IPS-NIHi11 (cell line): Measurements from ENCODE around the gene GALNT7.
"Not testable (repeated sequence)": the region's sequence is repeated elsewhere in the genome, so short reads cannot be mapped to it uniquely, and the experiment has no call there.

Experiments
- DNase-seq: peaks from one replicate; pipeline ENCODE4 v3.0.0; 2012; ENCODE audit warnings: mixed read lengths, low spot score

GALNT7 gene, protein sequence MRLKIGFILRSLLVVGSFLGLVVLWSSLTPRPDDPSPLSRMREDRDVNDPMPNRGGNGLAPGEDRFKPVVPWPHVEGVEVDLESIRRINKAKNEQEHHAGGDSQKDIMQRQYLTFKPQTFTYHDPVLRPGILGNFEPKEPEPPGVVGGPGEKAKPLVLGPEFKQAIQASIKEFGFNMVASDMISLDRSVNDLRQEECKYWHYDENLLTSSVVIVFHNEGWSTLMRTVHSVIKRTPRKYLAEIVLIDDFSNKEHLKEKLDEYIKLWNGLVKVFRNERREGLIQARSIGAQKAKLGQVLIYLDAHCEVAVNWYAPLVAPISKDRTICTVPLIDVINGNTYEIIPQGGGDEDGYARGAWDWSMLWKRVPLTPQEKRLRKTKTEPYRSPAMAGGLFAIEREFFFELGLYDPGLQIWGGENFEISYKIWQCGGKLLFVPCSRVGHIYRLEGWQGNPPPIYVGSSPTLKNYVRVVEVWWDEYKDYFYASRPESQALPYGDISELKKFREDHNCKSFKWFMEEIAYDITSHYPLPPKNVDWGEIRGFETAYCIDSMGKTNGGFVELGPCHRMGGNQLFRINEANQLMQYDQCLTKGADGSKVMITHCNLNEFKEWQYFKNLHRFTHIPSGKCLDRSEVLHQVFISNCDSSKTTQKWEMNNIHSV

DNA sequence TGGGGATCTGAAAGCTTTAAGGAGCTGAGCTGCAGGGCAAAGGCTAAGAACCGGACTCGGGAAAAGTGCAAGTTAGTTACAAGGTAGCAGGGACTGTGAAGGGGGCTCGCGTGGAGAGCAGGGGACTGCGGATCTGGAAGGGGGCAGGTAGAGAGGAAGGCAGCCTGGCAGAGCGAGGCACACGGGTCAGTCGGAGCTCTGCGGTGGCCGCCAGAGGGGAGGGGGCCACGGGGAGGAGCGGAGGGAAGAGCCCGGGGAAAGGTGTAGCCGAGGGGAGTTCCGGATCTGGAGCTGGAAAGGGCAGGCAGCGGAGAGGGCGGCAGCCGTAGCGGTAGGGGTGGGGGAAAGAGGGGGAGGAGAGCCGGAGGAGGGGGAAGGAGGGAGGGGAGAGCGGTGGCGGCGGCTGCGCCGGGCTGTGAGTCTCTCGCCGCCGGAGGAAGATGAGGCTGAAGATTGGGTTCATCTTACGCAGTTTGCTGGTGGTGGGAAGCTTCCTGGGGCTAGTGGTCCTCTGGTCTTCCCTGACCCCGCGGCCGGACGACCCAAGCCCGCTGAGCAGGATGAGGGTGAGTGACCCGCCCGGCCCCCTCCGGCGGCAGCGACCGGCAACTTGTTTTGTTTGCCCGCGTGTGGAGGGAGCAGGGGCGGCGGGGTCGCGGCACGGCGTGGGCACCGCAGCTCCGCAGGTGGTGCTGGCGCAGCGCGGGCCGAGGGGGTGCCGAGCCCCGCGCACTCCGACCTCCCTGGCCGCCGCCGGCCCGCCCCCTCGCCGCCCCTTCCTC is at the start of gene GALNT7:
GALNT7 (plus strand) TSS at position 416 of the 782 bp plus-strand sequence; CDS start at position 441, 25 bp downstream.
- DNase-seq, result peak; percentile 93

DNA sequence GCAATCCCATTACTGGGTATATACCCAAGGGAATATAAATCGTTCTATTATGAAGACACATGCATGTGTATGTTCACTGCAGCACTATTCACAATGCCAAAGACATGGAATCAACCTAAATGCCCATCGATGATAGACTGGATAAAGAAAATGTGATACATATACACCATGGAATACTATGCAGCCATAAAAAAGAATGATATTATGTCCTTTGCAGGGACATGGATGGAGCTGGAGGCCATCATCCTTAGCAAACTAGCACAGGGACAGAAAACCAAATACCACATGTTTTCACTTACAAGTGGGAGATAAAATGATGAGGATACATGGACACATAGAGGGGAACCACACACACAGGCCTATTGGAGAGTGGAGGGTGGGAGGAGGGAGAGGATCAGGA is 49.8 kb upstream of the GALNT7 start:
- not testable (repeated sequence) for DNase-seq

DNA sequence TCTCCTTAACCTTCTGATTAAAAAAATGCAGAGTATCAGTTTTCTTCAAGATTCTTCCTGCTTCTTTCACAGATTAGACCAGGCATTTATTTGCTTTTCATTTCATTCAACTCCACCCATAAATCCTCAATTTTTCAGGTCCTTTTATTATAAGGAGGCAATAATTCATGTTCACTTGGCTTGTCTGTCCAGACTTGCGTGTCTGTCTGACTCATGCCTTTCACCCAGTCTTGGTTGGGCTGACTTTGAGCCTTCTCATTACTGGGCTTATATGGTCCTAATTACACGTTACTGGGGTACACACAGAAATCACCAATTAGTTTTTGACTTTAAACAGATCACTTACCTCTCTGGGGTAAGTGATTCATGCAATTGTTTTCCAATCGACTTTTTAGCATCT is 48.8 kb upstream of the GALNT7 start:
- no peak for DNase-seq

DNA sequence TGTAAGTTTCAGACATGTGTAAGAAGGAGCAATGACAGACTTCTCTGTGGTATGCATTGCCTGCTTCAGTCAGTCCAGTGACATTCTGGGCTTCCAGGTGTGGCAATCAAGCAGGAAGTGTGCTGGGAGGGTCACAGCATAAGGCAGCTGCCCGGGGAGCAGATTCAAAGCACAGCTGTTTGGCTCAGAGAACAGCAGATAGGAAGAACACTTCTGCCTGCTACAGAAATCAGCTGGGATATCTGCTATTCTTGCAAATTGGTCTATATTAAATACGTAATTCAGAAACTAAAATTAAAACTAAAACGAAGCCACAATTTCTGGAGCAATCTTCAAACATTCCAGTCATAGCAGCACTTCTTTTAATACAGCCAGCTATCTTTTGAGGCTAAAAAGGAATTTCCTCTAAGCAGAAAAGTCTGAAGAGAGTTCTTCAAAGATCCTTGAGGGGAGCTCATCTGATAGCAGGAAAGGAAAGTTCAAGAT is 47.5 kb upstream of the GALNT7 start:
- DNase-seq, result peak; percentile 51

DNA sequence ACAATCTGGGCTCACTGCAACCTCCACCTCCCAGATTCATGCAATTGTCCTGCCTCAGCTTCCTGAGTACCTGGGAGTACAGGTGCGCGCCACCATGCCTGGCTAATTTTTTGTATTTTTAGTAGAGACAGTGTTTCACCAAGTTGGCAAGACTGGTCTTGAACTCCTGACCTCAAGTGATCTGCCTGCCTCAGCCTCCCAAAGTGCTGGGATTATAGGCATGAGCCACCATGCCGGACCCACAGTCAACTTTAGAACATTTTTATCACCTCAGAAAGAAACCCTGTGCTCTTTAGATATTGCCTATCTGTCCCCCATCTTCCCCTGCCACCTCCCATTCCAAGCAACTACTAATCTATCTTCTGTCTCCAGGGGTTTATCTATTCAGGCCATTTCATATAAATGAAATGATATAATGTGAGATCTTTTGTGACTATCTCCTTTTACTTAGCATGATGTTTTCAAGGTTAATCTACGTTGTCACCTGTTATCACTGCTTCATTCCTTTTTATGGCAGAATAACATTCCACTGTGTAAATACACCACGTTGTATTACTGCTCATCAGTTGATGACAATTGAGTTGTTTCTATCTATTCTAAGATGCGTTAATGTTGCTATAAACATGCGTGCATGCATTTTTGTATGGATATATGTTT is 44.3 kb upstream of the GALNT7 start:
- no peak for DNase-seq

DNA sequence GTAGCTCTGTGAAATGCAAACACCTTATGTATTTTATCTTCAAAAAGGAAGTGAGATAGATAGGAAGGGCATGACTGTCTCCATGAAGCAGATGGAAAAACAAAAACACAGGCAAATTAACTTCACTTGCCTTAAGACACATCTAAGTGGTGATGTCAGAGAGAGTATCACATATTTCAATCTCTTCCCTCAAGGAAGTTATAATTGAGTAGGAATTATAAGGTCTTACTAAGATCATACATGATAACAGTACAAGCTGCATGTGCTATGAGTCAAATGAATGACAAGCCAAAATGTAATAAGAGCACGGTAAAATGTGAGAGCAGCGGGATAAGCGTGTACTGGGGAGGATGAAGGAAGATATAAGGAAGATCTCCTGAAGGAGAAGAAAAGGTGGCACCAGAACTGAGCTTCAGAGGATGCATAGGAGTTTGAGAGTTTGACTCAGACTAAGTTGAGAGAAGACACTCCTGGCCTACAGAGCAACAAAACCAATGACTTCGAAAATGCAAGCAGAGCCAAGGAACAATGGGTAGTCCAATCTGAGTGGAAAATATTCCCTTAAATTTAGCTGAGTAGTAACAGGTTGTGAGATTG is 43.3 kb upstream of the GALNT7 start:
- no peak for DNase-seq

DNA sequence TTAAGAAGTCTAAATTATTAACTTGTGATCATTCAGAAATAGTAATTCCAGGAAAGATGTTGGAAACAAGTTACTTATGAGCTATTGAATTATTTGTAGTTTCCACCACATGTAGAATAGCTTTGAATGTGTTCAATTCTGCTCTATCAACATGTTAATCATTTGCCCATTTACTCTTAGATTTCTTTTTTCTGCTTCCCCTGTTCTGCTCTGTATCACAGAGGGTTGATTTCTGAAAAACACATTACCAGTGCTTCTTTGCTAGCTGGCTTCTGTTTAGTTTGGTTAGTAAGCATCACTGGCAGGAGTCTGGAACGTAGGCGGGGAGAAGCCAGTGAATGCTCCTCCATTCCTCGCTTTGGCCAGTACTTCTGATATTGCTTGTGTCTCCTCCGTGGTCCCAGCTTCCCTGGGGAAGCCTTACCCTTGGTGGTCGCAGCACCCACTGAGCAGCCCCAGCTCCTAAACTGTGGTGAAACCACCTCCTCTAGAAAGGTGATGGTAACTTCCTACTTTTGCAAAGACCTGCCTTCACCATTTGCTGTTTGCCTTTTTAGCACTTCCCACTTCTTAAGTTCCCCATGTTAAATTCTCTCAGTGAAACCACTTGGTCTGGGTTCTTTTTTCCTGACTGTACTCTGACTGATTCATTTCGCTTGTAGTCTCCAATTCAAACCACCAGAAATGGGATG is 40.3 kb upstream of the GALNT7 start:
- DNase-seq, result no peak

DNA sequence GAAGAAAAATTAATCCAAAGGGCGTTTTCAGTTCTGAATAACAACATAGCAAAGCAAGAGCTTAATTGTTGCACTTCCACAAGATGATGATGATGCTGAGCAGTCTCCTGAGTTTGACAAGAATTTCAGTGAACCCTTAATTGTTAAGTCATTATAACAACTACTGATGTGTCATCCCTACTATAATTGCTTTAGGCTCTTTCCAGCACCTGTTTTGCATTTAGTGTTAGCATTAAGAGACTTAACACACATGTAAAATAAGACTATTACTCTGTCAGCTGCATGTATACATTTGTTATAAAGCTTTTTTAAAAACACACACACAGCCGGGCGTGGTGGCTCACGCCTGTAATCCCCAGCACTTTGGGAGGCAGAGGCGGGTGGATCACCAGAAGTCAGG is 37.9 kb upstream of the GALNT7 start:
- no peak for DNase-seq

DNA sequence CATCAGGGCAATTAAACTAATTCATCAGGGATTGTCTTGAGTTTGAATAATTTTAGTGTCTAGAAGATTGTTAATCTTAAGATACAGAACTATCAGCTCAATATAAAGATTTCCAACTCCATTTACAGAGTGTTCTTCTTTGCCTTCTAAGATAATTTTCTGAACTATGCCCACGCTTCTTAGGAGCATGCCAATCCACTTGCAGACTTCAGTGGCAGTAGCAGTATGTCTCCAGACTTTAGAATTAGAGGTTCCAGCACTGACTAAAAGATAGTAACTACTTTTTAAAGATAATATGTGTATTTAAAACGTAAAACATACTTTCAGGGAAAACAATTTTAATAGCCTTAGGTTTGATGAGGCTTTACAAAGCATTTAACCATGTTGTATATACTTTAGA is 34.2 kb upstream of the GALNT7 start:
- no peak for DNase-seq

DNA sequence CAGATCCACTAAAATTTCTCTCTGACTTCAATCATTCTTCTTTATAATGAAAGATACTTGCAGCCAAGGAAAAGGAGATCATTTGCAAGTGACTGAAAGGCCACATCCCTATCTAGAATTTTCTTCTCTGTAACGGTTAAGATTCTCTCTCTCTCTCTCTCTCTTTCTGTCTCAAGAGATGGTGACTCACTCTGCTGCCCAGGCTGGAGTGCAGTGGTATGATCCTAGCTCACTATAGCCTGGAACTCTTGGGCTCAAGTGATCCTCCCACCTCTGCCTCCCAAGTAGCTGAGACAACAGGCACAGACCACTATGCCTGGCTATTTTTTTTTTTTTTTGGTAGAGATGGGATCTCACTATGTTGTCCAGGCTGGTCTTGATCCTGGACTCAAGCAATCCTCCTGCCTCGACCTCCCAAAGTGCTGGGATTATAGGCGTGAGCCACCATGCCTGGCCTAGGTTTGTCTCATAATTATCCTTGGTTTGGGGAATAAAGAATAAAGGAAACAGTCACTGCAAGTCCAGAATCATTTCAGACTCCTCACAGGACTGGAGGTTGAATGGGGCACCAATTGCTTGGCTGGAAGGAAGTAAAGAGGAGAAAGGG is 33.3 kb upstream of the GALNT7 start:
- no peak for DNase-seq

DNA sequence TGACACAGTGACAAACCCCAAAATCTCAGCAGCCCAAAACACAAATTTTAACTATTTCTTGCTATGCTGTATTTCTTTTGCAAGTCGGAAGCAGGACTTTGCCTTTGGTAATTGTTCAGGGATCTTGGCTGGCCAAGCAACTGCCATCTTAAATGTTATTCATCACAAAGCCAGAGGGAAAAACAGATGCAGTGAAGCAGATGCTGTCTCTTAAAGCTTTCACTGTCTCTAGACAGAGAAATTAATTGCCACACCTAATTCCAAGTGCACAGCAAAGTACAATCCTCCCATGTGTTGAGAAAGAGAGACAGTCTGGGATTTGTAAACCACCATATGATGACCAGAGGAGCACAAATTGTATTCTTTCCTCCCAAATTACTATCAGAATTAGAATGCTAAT is 30.0 kb upstream of the GALNT7 start:
- DNase-seq, result no peak

DNA sequence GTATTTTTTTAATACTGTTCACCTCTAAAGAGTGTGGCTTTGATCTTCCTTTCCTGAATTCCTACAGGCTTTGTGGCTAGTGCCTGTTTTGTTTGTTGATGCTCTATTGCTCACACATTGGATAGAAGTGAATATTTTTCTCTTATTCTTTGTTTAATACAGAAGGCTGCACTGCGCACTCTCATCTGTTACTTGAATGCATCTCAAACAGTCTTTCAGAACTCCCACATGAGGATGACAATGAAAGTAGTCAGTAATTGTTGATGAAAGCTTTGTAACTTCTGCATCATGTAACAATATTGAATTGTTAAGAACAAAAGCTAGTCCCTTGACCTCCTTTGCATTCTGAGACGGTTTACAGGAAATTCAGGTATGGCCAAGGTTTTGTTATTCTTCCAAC is 29.1 kb upstream of the GALNT7 start:
- DNase-seq, result no peak

DNA sequence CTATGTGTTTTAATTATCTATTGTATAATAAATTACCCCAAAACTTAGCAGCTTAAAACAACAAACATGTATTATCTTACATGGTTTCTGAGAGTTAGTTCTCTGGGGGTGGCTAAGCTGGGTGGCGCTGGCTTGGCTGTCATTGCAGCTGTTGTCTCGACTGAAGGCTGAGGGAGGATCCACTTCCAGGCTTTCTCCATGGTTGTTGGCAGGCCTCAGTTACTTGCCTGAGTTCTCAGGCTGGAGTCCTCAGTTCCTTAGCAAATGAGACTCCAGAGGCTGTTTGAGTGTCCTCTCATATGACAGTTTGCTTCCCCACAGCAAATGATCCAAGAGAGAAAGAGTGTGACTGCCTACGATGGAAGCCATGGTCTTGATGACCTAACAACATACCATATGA is 23.5 kb upstream of the GALNT7 start:
- no peak for DNase-seq

DNA sequence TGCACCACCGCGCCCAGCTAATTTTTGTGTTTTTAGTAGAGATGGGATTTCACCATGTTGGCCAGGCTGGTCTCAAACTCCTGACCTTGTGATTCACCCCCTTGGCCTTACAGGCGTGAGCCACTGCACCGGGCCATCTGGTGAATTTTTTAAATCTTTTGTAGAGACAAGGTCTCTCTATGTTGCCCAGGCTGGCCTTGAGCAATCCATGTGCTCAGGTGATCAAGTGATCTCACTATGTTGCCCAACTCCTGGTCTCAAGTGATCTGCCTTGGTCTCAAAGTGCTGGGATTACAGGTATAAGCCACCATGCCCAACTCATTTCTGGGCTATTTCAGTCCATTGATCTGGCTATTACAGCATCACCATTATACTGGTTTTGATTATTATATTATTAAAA is 22.2 kb upstream of the GALNT7 start:
- DNase-seq, result no peak

DNA sequence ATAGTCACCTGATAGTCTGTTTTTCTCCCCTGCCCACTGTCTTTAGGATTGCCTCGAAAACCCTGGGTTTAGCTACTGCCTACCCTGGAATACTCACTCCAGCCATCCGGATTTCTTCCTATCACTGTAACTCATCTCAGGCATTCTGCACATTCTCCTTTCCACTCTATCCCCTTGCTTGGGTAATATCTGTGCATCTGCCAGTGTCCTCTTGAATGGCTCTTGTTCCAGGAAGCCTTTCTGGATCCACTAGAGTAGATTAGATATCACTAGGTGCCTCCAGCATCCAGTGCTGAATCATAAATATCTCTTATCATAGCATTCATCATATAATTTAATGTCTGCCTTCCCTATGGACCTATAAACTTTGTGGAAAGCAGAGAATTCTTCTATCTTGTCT is 17.1 kb upstream of the GALNT7 start:
- no peak for DNase-seq

DNA sequence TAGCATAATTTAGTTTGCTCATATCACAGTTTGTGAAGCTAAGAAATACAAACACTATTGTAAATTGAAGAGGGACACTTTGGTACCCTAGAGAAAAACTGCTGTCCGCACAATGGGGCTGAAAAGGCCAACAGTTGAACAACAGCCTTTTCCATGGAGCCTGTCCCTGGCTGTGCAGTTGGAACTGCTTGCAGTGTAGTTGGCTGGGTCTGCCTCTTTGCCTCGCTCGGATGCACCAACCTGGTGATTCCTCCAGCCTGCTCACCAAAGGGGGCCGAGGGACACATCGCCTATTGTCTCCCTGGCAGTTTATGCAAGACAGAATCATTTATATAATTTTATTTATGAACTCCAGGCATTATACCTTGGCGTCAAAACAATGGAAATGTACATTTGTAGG is 16.5 kb upstream of the GALNT7 start:
- DNase-seq, result peak; percentile 19

DNA sequence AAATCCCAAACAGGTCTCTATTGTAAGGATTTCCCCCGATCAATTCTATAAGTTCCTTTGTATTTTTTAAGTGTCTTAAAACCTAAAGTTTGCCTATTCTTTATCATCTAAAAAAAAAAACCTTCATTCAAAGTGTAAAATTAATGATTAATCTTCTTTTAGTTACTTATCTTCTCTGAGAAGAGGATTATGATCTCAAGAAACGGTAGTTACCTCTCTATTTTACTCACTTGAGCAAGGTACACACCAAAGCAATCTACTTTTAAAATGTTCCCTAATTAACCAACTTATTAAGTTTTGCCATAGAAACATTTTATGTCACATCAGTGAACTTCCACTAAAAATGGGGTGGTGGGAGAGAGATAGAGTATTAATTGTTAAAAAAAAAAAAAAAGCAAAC is 15.2 kb upstream of the GALNT7 start:
- DNase-seq, result no peak

DNA sequence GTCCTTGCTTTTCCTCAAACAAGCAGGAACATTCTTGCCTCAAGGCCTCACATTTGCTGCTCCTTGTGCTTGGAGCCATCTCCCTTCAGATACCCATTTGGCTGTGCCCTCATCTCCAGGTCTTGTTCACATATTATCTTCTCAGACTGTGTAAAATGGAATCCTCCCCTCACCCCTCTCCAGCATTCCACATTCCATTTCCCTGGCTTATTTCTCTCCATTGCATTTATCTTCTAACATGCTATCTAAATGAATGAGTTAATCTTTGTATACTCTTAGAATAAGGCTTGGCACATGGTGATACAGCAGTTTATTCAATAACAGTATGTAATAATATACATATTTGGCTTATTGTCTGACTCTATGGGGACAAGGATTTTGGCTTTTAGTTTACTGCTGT is 8.8 kb upstream of the GALNT7 start:
- DNase-seq, result no peak

DNA sequence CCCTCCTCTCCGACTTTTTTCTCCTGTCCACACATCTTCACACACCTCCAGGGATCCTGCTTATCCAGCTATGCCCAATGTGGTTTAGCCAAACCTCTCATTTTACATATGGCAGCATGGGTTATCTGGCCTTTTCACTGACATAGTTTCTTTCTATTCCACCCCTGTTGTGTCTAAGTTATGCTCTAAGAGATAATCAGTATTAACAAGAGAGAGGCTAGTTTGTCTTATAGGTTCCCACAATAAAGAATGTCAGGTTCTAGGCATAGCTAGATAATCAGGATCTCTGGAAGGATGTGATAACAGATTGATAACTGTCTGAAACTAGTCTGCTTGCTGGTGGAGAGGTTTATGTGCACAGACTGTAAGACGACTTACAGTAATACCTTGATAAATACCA is 7.7 kb upstream of the GALNT7 start:
- no peak for DNase-seq

DNA sequence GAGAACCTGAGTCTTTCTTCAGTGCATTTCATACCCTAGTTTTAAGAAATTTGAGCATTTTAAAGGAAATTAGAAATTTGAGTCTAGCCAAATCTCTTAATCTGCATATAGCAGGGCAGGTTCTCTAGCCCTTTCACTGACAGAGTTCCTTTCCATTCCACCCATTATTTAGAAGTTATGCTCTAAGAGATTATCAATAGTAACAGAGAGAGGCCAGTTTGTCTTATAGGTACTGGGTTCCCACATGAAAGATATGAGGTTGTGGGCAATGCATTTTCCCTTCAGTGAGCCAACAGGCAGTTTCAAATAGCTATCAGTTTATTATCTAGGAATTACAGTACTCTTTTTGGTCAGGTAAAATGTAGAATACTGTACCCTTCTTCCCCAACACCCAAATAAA is 7.3 kb upstream of the GALNT7 start:
- DNase-seq, result no peak

DNA sequence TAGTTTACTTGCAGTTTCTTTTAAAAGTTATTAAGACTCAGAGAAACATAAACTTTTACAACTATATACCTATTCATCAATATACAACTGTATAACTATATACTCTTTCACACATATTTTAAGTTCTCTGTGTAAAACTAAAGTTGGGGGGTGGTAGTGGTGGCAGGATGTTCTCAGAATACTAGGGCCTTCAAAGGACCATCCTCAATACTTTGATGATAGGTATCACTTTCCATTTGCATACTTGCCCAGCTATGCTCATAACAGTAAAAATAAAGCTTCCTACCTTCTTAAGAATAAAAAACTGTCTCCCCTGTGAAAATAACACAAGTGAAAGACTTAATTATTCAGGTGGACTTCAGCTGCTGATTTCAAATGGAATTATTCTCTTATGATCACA is 2.9 kb upstream of the GALNT7 start:
- DNase-seq, result no peak
